Suprapubic skin (tissue), 3 donors: Measurements from ENCODE around the gene VASP.

Experiments
- POLR2A ChIP-seq, 2 donors: fragments of 450-650 bp; IDR thresholded peaks; one replicate each; pipeline ENCODE4 v1.6.1; 2017; ENCODE audit warnings: antibody characterized with exemption in 2 of 2, mild to moderate bottlenecking in 2 of 2, moderate library complexity in 2 of 2
- TF ChIP-seq, protein P1 (sequence below), 2 donors: fragments of 200-600 bp in 1 of 2; fragments of 450-650 bp in 1 of 2; sonication (generic) in 1 of 2; IDR thresholded peaks; one replicate each; pipeline ENCODE4 v1.5.1; 2016 to 2019; ENCODE audit warnings: antibody characterized with exemption in 2 of 2, mild to moderate bottlenecking in 1 of 2, moderate library complexity in 1 of 2

DNA sequence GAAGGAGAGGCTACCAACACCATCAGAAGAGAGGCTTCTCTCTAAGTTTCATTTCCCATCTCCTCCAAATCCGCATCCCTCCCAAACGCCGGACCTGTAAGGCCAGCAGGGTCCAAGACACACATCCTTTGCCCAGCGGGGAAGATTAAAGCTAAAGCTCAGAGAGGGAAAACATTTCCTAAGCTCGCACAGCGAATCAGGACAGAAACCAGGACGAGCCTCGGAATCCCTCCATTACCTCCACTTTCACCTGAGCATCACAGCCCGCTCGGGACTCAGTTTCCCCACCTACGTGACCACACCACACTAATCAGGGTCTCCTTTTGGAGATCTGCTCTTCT is 40.2 kb upstream of the VASP start:
- TF ChIP-seq, protein P1, sequence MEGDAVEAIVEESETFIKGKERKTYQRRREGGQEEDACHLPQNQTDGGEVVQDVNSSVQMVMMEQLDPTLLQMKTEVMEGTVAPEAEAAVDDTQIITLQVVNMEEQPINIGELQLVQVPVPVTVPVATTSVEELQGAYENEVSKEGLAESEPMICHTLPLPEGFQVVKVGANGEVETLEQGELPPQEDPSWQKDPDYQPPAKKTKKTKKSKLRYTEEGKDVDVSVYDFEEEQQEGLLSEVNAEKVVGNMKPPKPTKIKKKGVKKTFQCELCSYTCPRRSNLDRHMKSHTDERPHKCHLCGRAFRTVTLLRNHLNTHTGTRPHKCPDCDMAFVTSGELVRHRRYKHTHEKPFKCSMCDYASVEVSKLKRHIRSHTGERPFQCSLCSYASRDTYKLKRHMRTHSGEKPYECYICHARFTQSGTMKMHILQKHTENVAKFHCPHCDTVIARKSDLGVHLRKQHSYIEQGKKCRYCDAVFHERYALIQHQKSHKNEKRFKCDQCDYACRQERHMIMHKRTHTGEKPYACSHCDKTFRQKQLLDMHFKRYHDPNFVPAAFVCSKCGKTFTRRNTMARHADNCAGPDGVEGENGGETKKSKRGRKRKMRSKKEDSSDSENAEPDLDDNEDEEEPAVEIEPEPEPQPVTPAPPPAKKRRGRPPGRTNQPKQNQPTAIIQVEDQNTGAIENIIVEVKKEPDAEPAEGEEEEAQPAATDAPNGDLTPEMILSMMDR (IDR thresholded peaks at IDR 0.05) = no peak
- no peak for TF ChIP-seq POLR2A (IDR thresholded peaks at IDR 0.05)
